ENCODE data around the gene CDH12. TPM values are rescaled to one million over a fixed set of nuclear protein-coding genes. Genes with fewer than 3 reads are reported as not detected.
"Not testable (repeated sequence)": the region's sequence is repeated elsewhere in the genome, so short reads cannot be mapped to it uniquely, and the experiment has no call there.

The CDH12 gene
- total RNA-seq, 2 donors from 2014 or later = 0.90 to 1.9 TPM

DNA sequence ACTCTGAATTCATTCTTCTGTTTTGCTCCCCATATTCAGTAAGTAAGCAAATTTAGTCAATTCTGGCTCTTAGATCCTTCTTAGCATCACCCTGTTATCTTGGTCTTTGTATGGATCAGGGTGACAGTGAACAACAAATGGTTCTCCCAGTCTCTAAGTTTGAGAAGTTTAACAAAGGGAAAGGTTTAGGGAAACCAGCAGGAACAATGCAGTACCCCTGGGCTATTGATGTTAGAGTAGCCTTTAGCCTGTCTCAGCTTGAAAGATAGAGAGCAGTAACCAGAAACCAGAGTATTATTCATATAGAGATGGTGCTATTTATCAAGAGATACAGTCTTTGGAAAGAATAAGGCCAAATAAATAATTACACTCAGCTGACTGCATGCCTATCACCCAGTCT lies 241.8 kb downstream of the CDH12 start:
- H3K27ac Mint-ChIP-seq = no peak overlapping the region
- H3K9me3 Mint-ChIP-seq = peaks cover 34% of the 10 kb centered on the region
- peaks cover 7% of the 10 kb centered on the region for H3K4me1 Mint-ChIP-seq
- DNase-seq = no peak
- Histone ChIP-seq H3K27me3 (ENCODE audit: control insufficient read depth, insufficient read depth, low read length, poor library complexity, severe bottlenecking) (no peaks in the 10 kb centered on the region), H3K4me1 (ENCODE audit: control insufficient read depth, insufficient read depth, low read length) (no peaks in the 10 kb centered on the region), H3K9me3 (ENCODE audit: control insufficient read depth, low read length) (peaks cover 22% of the 10 kb centered on the region), H3K4me3 (ENCODE audit: low read length) (no peak overlapping the region), H3K9ac (ENCODE audit: extremely low read depth, low read length, poor library complexity, severe bottlenecking) (no peak overlapping the region), H3K27ac (ENCODE audit: low read depth, low read length) (no peak overlapping the region), H3K36me3 (ENCODE audit: control insufficient read depth, insufficient read depth, low read length) (no peaks in the 10 kb centered on the region)
- no peaks in the 10 kb centered on the region for H3K27me3 Mint-ChIP-seq (ENCODE audit: insufficient read depth)
- TF ChIP-seq, protein P1, sequence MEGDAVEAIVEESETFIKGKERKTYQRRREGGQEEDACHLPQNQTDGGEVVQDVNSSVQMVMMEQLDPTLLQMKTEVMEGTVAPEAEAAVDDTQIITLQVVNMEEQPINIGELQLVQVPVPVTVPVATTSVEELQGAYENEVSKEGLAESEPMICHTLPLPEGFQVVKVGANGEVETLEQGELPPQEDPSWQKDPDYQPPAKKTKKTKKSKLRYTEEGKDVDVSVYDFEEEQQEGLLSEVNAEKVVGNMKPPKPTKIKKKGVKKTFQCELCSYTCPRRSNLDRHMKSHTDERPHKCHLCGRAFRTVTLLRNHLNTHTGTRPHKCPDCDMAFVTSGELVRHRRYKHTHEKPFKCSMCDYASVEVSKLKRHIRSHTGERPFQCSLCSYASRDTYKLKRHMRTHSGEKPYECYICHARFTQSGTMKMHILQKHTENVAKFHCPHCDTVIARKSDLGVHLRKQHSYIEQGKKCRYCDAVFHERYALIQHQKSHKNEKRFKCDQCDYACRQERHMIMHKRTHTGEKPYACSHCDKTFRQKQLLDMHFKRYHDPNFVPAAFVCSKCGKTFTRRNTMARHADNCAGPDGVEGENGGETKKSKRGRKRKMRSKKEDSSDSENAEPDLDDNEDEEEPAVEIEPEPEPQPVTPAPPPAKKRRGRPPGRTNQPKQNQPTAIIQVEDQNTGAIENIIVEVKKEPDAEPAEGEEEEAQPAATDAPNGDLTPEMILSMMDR (conservative IDR thresholded peaks at IDR 0.05) = no peak
- H3K36me3 Mint-ChIP-seq (ENCODE audit: low read depth) = no peaks in the 10 kb centered on the region
- no peak overlapping the region for H3K4me3 Mint-ChIP-seq

GRCh38 chr5:22607498-22607897 lies 245.6 kb downstream of the CDH12 start:
- H3K36me3 ChIP-seq (ENCODE audit: control insufficient read depth, insufficient read depth, low read length); H3K27me3 Mint-ChIP-seq (ENCODE audit: insufficient read depth); H3K4me3 ChIP-seq (ENCODE audit: low read length); H3K9ac ChIP-seq (ENCODE audit: extremely low read depth, low read length, poor library complexity, severe bottlenecking); H3K4me1 Mint-ChIP-seq; H3K27ac Mint-ChIP-seq; DNase-seq; H3K4me3 Mint-ChIP-seq; H3K4me1 ChIP-seq (ENCODE audit: control insufficient read depth, insufficient read depth, low read length); H3K27me3 ChIP-seq (ENCODE audit: control insufficient read depth, insufficient read depth, low read length, poor library complexity, severe bottlenecking); H3K27ac ChIP-seq (ENCODE audit: low read depth, low read length); H3K36me3 Mint-ChIP-seq (ENCODE audit: low read depth): not testable (repeated sequence)
- 82 to 92% methylated on average over 2 to 5 of the region's 5 CpGs for WGBS, 2 experiments (ENCODE audit: insufficient coverage in 1 of 2, insufficient read length in 1 of 2)
- peaks cover 40% of the 10 kb centered on the region for H3K9me3 Mint-ChIP-seq
- H3K9me3 ChIP-seq (ENCODE audit: control insufficient read depth, low read length) = peaks cover 22% of the 10 kb centered on the region

DNA sequence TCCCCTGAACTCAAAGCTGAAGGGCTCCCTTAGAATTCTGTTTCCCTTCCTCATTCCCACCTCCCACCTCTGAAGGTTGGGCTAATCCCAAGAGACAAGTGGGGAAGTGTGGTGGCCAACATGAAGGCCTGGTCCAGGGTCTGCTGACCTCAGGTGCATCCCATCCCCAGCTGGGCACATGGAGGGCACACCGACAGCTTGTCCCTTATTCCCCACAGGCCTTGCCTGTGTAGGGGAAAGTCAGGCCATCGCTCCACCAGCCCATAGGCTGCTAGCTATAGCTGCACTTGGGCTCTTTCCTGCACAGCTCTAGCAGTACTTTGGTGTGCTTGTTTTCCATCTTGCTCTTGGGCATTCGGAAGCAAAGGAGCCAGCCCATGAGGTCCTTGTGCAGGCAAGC lies 247.7 kb downstream of the CDH12 start:
- no peak overlapping the region for H3K27ac Mint-ChIP-seq
- Histone ChIP-seq H3K36me3 (ENCODE audit: control insufficient read depth, insufficient read depth, low read length) (no peaks in the 10 kb centered on the region), H3K4me1 (ENCODE audit: control insufficient read depth, insufficient read depth, low read length) (no peaks in the 10 kb centered on the region), H3K27me3 (ENCODE audit: control insufficient read depth, insufficient read depth, low read length, poor library complexity, severe bottlenecking) (no peaks in the 10 kb centered on the region), H3K9me3 (ENCODE audit: control insufficient read depth, low read length) (peaks cover 22% of the 10 kb centered on the region), H3K27ac (ENCODE audit: low read depth, low read length) (no peak overlapping the region), H3K9ac (ENCODE audit: extremely low read depth, low read length, poor library complexity, severe bottlenecking) (no peak overlapping the region), H3K4me3 (ENCODE audit: low read length) (no peak overlapping the region)
- peaks cover 40% of the 10 kb centered on the region for H3K9me3 Mint-ChIP-seq
- H3K4me3 Mint-ChIP-seq = no peak overlapping the region
- TF ChIP-seq, protein P1 (conservative IDR thresholded peaks at IDR 0.05) = no peak
- H3K36me3 Mint-ChIP-seq (ENCODE audit: low read depth) = peaks cover 1% of the 10 kb centered on the region
- WGBS, 2 experiments (ENCODE audit: insufficient coverage in 1 of 2, insufficient read length in 1 of 2) = 90 to 94% methylated on average over 2 to 3 of the region's 3 CpGs
- no peaks in the 10 kb centered on the region for H3K27me3 Mint-ChIP-seq (ENCODE audit: insufficient read depth)
- DNase-seq = no peak
- no peaks in the 10 kb centered on the region for H3K4me1 Mint-ChIP-seq

GRCh38 chr5:22604711-22605110 lies 248.4 kb downstream of the CDH12 start:
- Mint-ChIP-seq H3K36me3 (ENCODE audit: low read depth) (peaks cover 1% of the 10 kb centered on the region), H3K4me3 (no peak overlapping the region), H3K9me3 (peaks cover 39% of the 10 kb centered on the region), H3K4me1 (no peaks in the 10 kb centered on the region), H3K27me3 (ENCODE audit: insufficient read depth) (no peaks in the 10 kb centered on the region), H3K27ac (no peak overlapping the region)
- TF ChIP-seq, protein P1 (conservative IDR thresholded peaks at IDR 0.05) = no peak
- Histone ChIP-seq H3K9me3 (ENCODE audit: control insufficient read depth, low read length) (peaks cover 22% of the 10 kb centered on the region), H3K27me3 (ENCODE audit: control insufficient read depth, insufficient read depth, low read length, poor library complexity, severe bottlenecking) (no peaks in the 10 kb centered on the region), H3K4me3 (ENCODE audit: low read length) (no peak overlapping the region), H3K27ac (ENCODE audit: low read depth, low read length) (no peak overlapping the region), H3K4me1 (ENCODE audit: control insufficient read depth, insufficient read depth, low read length) (no peaks in the 10 kb centered on the region), H3K9ac (ENCODE audit: extremely low read depth, low read length, poor library complexity, severe bottlenecking) (no peak overlapping the region), H3K36me3 (ENCODE audit: control insufficient read depth, insufficient read depth, low read length) (no peaks in the 10 kb centered on the region)
- no peak for DNase-seq

Data from endodermal cell (in vitro differentiated cells).